ENCODE results near the gene TSSC4. TPM values are rescaled to one million over a fixed set of nuclear protein-coding genes. Genes with fewer than 3 reads are reported as not detected.

The TSSC4 gene
- total RNA-seq, 1 donor from 2014 or later = 52.2 TPM

DNA sequence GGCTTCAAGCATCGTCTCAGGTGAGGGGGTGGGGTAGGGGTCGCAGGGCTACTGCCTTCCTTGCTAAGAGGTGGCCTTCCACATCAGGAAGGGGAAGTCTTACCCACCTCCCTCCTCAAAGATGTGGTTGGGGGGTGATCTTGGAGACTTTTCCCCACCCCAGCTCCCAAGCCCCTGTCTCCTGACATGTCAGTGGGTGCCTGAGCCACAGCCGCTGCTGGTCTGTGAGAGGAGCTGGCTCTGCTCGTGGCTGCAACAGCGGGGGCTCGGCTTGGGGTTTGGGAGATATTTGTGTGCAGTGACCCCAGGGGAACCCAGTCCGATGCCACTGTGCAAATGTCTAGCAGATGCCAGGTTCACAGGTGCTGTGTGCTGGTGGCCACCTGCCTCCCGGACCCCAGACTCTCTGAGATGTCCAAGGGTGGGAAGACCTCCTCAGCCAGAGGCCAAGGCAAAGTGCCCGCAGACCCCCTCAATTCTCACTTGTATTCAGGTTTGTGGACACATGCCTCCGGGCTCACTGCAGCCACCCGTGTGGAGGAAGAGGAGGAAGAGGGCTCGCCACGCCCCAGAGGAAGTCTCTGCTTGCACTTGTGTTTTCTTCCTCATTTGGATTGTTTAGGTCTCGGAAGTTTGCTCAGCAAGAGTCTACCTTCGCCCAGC lies 46.2 kb downstream of the TSSC4 start:
- Mint-ChIP-seq H3K36me3 (ENCODE audit: low read depth) (no peaks in the 10 kb centered on the region), H3K9me3 (ENCODE audit: low read depth) (peaks cover 11% of the 10 kb centered on the region), H3K4me1 (ENCODE audit: low read depth) (peaks cover 3% of the 10 kb centered on the region), H3K27me3 (ENCODE audit: low read depth) (peaks cover 35% of the 10 kb centered on the region), H3K4me3 (ENCODE audit: unreplicated experiment) (no peak overlapping the region), H3K27ac (ENCODE audit: unreplicated experiment) (no peak overlapping the region)
- TF ChIP-seq, protein P1, sequence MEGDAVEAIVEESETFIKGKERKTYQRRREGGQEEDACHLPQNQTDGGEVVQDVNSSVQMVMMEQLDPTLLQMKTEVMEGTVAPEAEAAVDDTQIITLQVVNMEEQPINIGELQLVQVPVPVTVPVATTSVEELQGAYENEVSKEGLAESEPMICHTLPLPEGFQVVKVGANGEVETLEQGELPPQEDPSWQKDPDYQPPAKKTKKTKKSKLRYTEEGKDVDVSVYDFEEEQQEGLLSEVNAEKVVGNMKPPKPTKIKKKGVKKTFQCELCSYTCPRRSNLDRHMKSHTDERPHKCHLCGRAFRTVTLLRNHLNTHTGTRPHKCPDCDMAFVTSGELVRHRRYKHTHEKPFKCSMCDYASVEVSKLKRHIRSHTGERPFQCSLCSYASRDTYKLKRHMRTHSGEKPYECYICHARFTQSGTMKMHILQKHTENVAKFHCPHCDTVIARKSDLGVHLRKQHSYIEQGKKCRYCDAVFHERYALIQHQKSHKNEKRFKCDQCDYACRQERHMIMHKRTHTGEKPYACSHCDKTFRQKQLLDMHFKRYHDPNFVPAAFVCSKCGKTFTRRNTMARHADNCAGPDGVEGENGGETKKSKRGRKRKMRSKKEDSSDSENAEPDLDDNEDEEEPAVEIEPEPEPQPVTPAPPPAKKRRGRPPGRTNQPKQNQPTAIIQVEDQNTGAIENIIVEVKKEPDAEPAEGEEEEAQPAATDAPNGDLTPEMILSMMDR (IDR thresholded peaks at IDR 0.05) = no peak
- peak; percentile 79 for DNase-seq (ENCODE audit: low spot score)

DNA sequence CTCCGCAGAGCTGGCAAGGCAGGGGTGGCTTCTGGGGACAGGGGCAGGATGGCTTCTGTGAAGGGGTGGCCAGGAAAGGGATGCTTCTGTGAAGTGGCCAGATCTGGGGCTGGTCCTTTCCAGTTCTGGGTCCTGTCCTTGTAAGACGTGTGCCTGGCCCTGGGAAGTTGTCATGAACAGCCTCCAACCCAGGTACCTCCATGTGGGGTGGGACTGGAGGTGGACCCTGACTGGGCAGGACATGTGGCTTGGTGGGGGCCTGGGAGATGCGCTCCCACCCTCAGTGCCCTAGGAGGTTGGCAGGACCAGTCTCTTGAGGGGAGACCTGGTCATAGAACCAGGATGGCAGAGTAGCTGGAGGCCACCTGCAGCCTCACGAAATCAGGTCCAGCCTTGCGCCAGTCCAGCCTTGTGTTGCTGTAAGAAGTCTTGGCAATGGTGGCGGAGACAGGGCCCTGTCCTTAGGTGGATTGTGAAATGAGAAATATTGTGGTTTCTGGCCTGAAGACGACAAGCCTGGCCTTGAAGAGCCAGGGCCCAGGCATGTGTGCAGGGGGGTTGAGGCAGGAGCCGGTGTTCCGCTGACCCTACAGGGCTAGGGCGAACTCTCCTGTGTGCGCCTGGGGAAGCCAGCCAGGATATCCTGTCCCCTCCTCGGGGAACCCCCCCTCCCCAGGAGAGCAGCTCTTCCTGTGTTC lies 46.9 kb downstream of the TSSC4 start:
- Mint-ChIP-seq H3K27ac (ENCODE audit: unreplicated experiment) (no peak overlapping the region), H3K36me3 (ENCODE audit: low read depth) (no peaks in the 10 kb centered on the region), H3K4me3 (ENCODE audit: unreplicated experiment) (no peak overlapping the region), H3K27me3 (ENCODE audit: low read depth) (peaks cover 42% of the 10 kb centered on the region), H3K9me3 (ENCODE audit: low read depth) (peaks cover 11% of the 10 kb centered on the region), H3K4me1 (ENCODE audit: low read depth) (peaks cover 3% of the 10 kb centered on the region)
- DNase-seq (ENCODE audit: low spot score) = peak; percentile 80
- TF ChIP-seq, protein P1 (IDR thresholded peaks at IDR 0.05) = no peak

DNA sequence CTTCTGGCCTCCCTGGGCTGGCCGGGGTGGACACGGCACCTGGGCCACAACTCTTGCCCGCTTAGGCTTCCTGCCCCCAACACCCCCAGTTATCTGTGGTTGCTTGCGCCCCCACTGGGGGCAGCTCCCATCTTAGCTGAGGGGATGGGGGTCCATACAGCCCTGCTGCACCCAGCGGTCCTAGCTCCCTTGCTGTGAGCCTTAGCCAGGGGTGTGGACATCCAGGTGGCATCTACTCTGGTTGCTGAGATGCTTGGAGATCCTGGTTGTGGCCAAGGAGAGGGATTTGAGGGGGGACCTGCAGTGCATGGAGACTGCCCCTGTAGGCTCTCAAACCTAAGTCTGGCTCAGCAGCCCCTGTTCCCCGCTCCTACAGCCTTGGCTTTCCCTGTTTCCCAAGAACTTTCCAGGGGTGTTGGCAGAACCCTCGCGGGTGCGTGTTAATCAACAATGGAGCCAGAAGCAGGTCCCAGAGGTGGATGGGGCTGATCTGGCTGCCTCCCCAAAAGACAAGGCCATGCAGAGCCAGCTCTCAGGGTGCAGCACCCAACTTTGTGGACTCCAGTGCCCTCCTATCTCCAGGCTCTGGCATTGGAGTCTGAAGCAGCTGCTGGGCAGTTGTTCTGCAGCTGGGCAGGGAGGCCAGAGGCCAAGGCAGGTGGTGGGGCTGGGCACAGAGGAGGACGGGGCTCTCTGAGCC lies 47.6 kb downstream of the TSSC4 start:
- Mint-ChIP-seq H3K4me3 (ENCODE audit: unreplicated experiment) (no peak overlapping the region), H3K27ac (ENCODE audit: unreplicated experiment) (no peak overlapping the region), H3K36me3 (ENCODE audit: low read depth) (no peaks in the 10 kb centered on the region), H3K4me1 (ENCODE audit: low read depth) (peaks cover 3% of the 10 kb centered on the region), H3K9me3 (ENCODE audit: low read depth) (peaks cover 4% of the 10 kb centered on the region), H3K27me3 (ENCODE audit: low read depth) (peaks cover 41% of the 10 kb centered on the region)
- peak; percentile 72 for DNase-seq (ENCODE audit: low spot score)
- TF ChIP-seq, protein P1 (IDR thresholded peaks at IDR 0.05) = no peak

DNA sequence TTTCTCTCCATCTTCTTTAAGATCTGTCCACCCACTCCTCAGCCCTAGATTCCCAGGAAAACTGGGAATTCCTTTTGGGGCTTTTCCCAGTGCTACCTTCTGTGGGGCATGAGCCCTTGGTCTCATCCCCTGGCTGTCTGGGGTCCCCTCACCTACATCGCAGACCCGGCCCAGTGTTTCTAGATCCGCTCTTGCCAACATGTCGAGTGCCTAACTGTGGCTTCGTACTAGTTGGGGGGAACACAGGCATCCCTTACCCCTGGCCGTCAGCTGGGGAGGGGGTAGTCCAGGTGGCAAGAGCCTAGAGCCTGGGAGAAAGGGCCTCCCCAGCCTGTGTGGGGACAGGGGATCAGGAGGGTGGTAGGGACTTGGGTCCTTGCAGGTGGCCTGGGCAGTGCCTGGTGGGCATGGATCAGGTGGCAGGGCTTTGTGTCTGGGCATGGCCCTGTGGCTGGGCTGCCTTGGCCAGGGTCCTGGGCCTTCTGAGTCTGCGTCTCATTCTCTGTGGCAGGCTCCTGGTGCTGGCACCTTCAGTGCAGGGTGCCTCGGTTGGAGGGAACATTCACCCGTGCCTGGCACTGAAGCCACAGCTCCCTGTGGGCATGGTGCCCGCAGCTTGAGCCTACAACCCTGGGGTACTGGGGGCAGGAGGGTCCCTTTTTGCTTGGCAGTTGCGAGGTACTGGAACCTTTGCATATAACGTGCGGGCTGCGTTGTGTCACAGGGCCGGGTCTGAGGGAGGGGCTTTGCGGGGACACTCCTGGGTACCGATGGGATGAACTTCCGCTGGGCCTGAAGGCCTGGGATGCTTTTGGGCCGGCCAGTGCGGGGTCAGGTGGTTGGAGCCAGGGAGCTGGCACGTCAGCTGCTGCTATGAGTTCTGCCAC lies 48.4 kb downstream of the TSSC4 start:
- peak; percentile 84 for DNase-seq (ENCODE audit: low spot score)
- Mint-ChIP-seq H3K9me3 (ENCODE audit: low read depth) (no peaks in the 10 kb centered on the region), H3K4me3 (ENCODE audit: unreplicated experiment) (no peak overlapping the region), H3K36me3 (ENCODE audit: low read depth) (no peaks in the 10 kb centered on the region), H3K27ac (ENCODE audit: unreplicated experiment) (no peak overlapping the region), H3K27me3 (ENCODE audit: low read depth) (peaks cover 36% of the 10 kb centered on the region), H3K4me1 (ENCODE audit: low read depth) (peaks cover 3% of the 10 kb centered on the region)
- TF ChIP-seq, protein P1 (IDR thresholded peaks at IDR 0.05) = no peak

Data from chondrocyte (in vitro differentiated cells).